HCT116 (cell line): ENCODE measurements around the gene PRKN. TPM values are rescaled to one million over a fixed set of nuclear protein-coding genes. Genes with fewer than 3 reads are reported as not detected.

Source experiments
- ATAC-seq: fragments of 200-7000 bp; cut with Tn5 transposase; 2 replicates; pipeline ENCODE4 v1.9.1; 2020; ENCODE audit warnings: mild to moderate bottlenecking, moderate library complexity
- BruUV-seq: library from RNA; stranded (reverse); fragments of 400-500 nt; replicated peaks from 2 replicates; lab custom pipeline; 2021; lab: Mats Ljungman, UMichigan
- CTCF ChIA-PET: fragments of 300-600 bp; sonication (Branson Sonifier 250); formaldehyde crosslinking; loops from one replicate; lab custom pipeline; 2021; ENCODE audit warnings: antibody characterized with exemption; lab: Charles Lee
- POLR2A ChIA-PET: fragments of 300-600, 350-600 bp; sonication (Branson Sonifier 250); formaldehyde crosslinking; loops from one replicate; lab custom pipeline; 2021; ENCODE audit warnings: antibody characterized with exemption; lab: Charles Lee
- RAD21 ChIA-PET, 2 experiments: fragments of 300-600 bp; sonication (Branson Sonifier 250); formaldehyde crosslinking; loops; one replicate each; lab custom pipeline; 2023; ENCODE audit warnings: low total read pairs in 2 of 2; ENCODE audit not compliant: uncharacterized antibody in 2 of 2, unreplicated experiment in 2 of 2, low non-redundant PET in 1 of 2; lab: Charles Lee
- DNase-seq: peaks from one replicate; pipeline ENCODE4 v3.0.0-alpha.2; 2010; ENCODE audit warnings: low read depth, low spot score
- H2AFZ ChIP-seq: fragments of 200-600 bp; shearing (Covaris generic), sonication (generic); 2 replicates; pipeline ENCODE4 v1.6.1; 2017; ENCODE audit warnings: low read depth, mixed run types, mixed read lengths, antibody characterized with exemption, low read length; ENCODE audit not compliant: poor library complexity, severe bottlenecking
- H3K27ac ChIP-seq: 2 replicates; pipeline ENCODE4 v1.5.1; 2012; ENCODE audit warnings: low read depth, low read length
- H3K27me3 ChIP-seq: fragments of 200-600 bp; sonication (generic); 2 replicates; pipeline ENCODE4 v1.6.1; 2016; ENCODE audit warnings: mixed run types, low read length, mixed read lengths; ENCODE audit not compliant: insufficient read depth
- H3K36me3 ChIP-seq, 2 experiments: fragments of 200-500 bp in 1 of 2; fragments of 200-600 bp in 1 of 2; sonication (Bioruptor generic) in 1 of 2; sonication (generic) in 1 of 2; 2 replicates each; pipeline versions ENCODE4 v1.5.1 to v1.6.1; 2014 to 2016; ENCODE audit warnings: low read length in 2 of 2, inconsistent platforms in 1 of 2, mixed read lengths in 1 of 2, mixed run types in 1 of 2; ENCODE audit not compliant: insufficient read depth in 2 of 2, control insufficient read depth in 1 of 2
- H3K4me1 ChIP-seq, 2 experiments: fragments of 200-600 bp in 1 of 2; sonication (generic) in 1 of 2; 2 replicates each; pipeline versions ENCODE4 v1.5.1 to v1.6.1; 2012 to 2017; ENCODE audit warnings: low read length in 2 of 2, inconsistent platforms in 1 of 2, mild to moderate bottlenecking in 1 of 2, mixed read lengths in 1 of 2, mixed run types in 1 of 2, moderate library complexity in 1 of 2; ENCODE audit not compliant: insufficient read depth in 2 of 2, control insufficient read depth in 1 of 2
- H3K4me2 ChIP-seq: fragments of 200-600 bp; sonication (generic); 2 replicates; pipeline ENCODE4 v1.6.1; 2017; ENCODE audit warnings: mixed run types, low read length, mixed read lengths
- H3K4me3 ChIP-seq, 2 experiments: fragments of 200-600 bp in 1 of 2; sonication (generic) in 1 of 2; replicated peaks in 1 of 2; 2 replicates each; pipeline ENCODE4 v1.5.1; 2011 to 2016; ENCODE audit warnings: low read length in 2 of 2, control low read depth in 1 of 2, low read depth in 1 of 2, mild to moderate bottlenecking in 1 of 2, mixed read lengths in 1 of 2, mixed run types in 1 of 2
- H3K79me2 ChIP-seq: fragments of 200-600 bp; sonication (generic); 2 replicates; pipeline ENCODE4 v1.6.1; 2017; ENCODE audit warnings: mild to moderate bottlenecking, mixed run types, low read length, moderate library complexity, mixed read lengths; ENCODE audit not compliant: insufficient read depth
- H3K9ac ChIP-seq: fragments of 200-600 bp; sonication (generic); 2 replicates; pipeline ENCODE4 v1.6.1; 2016; ENCODE audit warnings: low read length, mixed read lengths
- H3K9me2 ChIP-seq: fragments of 200-600 bp; sonication (generic), shearing (Covaris generic); 2 replicates; pipeline ENCODE4 v1.6.1; 2017; ENCODE audit warnings: mixed run types, mild to moderate bottlenecking, moderate library complexity; ENCODE audit not compliant: insufficient read depth
- H3K9me3 ChIP-seq, 2 experiments: fragments of 200-500 bp in 1 of 2; fragments of 200-600 bp in 1 of 2; sonication (Bioruptor generic) in 1 of 2; sonication (generic) in 1 of 2; 2 replicates each; pipeline ENCODE4 v1.6.1; 2014 to 2017; ENCODE audit warnings: low read length in 2 of 2, mixed read lengths in 2 of 2, inconsistent platforms in 1 of 2, low read depth in 1 of 2, mild to moderate bottlenecking in 1 of 2, mixed run types in 1 of 2, moderate library complexity in 1 of 2; ENCODE audit not compliant: control insufficient read depth in 1 of 2, insufficient read depth in 1 of 2
- H4K20me1 ChIP-seq: fragments of 200-600 bp; sonication (generic), shearing (Covaris generic); 2 replicates; pipeline ENCODE4 v1.6.1; 2017; ENCODE audit warnings: mixed run types, mild to moderate bottlenecking, moderate library complexity; ENCODE audit not compliant: insufficient read depth
- ATF3 ChIP-seq: IDR thresholded peaks from 2 replicates; pipeline ENCODE4 v1.6.1; 2012
- ELF1 ChIP-seq: IDR thresholded peaks from 2 replicates; pipeline ENCODE4 v1.6.1; 2012; ENCODE audit warnings: low read depth, borderline replicate concordance
- EZH2 ChIP-seq: fragments of 200-600 bp; sonication (generic); IDR thresholded peaks from 2 replicates; pipeline ENCODE4 v1.6.1; 2017; ENCODE audit warnings: antibody characterized with exemption, mixed run types
- EZH2phosphoT487 ChIP-seq: fragments of 200-600 bp; IDR thresholded peaks from 2 replicates; pipeline ENCODE4 v1.6.1; 2018; ENCODE audit warnings: antibody characterized with exemption, borderline replicate concordance
- FOSL1 ChIP-seq: IDR thresholded peaks from 2 replicates; pipeline ENCODE4 v1.6.1; 2012; ENCODE audit warnings: low read depth
- JUND ChIP-seq: IDR thresholded peaks from 2 replicates; pipeline ENCODE4 v1.6.1; 2012
- POLR2A ChIP-seq: IDR thresholded peaks from 2 replicates; pipeline ENCODE4 v1.7.0; 2011; ENCODE audit warnings: borderline replicate concordance; ENCODE audit not compliant: insufficient read depth, insufficient read length; ENCODE audit errors: extremely low read depth
- POLR2AphosphoS5 ChIP-seq: IDR thresholded peaks from 2 replicates; pipeline ENCODE4 v1.6.1; 2011; ENCODE audit warnings: mild to moderate bottlenecking, low read depth, low read length, moderate library complexity
- RAD21 ChIP-seq: IDR thresholded peaks from 2 replicates; pipeline ENCODE4 v1.6.1; 2012; ENCODE audit warnings: low read depth, mild to moderate bottlenecking
- SIN3A ChIP-seq: IDR thresholded peaks from 2 replicates; pipeline ENCODE4 v1.6.1; 2012; ENCODE audit warnings: low read depth
- ZFX ChIP-seq: fragments of 450-650 bp; IDR thresholded peaks from 2 replicates; pipeline ENCODE4 v1.6.1; 2017
- intact Hi-C: fragments of 100-400 bp; cut with micrococcal nuclease; formaldehyde crosslinking; loops from 2 replicates; pipeline ENCODE4 v1.10.0; 2022
- total RNA-seq: library from RNA; stranded (reverse); gene quantifications from one replicate; pipeline ENCODE4 v1.2.1, GENCODE V29; 2021; ENCODE audit not compliant: unreplicated experiment
- TF ChIP-seq, protein P1 (sequence below), 3 experiments: fragments of 200-600 bp in 1 of 3; sonication (generic) in 1 of 3; IDR thresholded peaks in 2 of 3; conservative IDR thresholded peaks in 1 of 3; 2 replicates each; pipeline ENCODE4 v1.5.1; 2012 to 2017; ENCODE audit warnings: low read depth in 2 of 3, low read length in 2 of 3, antibody characterized with exemption in 1 of 3, borderline replicate concordance in 1 of 3, control low read depth in 1 of 3, mild to moderate bottlenecking in 1 of 3, mixed read lengths in 1 of 3, mixed run types in 1 of 3, moderate library complexity in 1 of 3; ENCODE audit not compliant: insufficient read depth in 1 of 3
- TF ChIP-seq, protein P2 (sequence below): IDR thresholded peaks from 2 replicates; pipeline ENCODE4 v1.6.1; 2012

The PRKN gene
- total RNA-seq, 1 experiment from 2014 or later, result 2.6 TPM

DNA sequence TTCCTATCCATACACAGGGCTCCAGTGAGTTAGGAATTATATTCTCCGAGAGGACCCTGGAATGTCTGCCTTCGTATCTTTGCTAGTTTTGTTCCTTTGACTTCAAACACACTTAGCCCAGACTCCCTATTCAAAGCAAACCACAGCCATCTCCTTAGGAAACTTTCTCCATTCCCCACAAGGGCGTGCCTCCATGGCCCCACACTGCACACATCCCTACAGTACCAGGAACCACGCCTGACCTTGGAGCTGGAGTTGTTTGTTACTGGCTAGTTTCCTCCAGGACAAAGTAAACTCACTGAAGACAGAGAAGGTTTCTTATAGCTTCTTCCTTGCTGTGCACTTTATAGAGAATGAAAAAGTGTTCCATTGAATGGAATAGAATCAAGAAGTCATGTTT is 1040.9 kb downstream of the PRKN start (continued):
- TF ChIP-seq, protein P1, sequence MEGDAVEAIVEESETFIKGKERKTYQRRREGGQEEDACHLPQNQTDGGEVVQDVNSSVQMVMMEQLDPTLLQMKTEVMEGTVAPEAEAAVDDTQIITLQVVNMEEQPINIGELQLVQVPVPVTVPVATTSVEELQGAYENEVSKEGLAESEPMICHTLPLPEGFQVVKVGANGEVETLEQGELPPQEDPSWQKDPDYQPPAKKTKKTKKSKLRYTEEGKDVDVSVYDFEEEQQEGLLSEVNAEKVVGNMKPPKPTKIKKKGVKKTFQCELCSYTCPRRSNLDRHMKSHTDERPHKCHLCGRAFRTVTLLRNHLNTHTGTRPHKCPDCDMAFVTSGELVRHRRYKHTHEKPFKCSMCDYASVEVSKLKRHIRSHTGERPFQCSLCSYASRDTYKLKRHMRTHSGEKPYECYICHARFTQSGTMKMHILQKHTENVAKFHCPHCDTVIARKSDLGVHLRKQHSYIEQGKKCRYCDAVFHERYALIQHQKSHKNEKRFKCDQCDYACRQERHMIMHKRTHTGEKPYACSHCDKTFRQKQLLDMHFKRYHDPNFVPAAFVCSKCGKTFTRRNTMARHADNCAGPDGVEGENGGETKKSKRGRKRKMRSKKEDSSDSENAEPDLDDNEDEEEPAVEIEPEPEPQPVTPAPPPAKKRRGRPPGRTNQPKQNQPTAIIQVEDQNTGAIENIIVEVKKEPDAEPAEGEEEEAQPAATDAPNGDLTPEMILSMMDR (IDR thresholded peaks at IDR 0.05 in 2 of 3, conservative IDR thresholded peaks at IDR 0.05 in 1 of 3; ENCODE audit: borderline replicate concordance in 1 of 3, insufficient read depth in 1 of 3, low read depth in 2 of 3, low read length in 2 of 3), result no peak
- no peak for TF ChIP-seq POLR2AphosphoS5
- TF ChIP-seq EZH2, result no peak
- no peak for TF ChIP-seq JUND
- TF ChIP-seq, protein P2, sequence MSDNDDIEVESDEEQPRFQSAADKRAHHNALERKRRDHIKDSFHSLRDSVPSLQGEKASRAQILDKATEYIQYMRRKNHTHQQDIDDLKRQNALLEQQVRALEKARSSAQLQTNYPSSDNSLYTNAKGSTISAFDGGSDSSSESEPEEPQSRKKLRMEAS, result no peak
- no peak for TF ChIP-seq ZFX
- TF ChIP-seq SIN3A, result no peak
- no peak for TF ChIP-seq EZH2phosphoT487
- TF ChIP-seq ATF3, result no peak
- TF ChIP-seq ELF1, result no peak
- TF ChIP-seq RAD21, result no peak

- H3K9ac ChIP-seq, result no peak overlapping the region
- H3K4me3 ChIP-seq, result no peak overlapping the region
- H3K4me1 ChIP-seq, result no peaks in the 10 kb centered on the region
- no peak overlapping the region for H2AFZ ChIP-seq
- no peak for DNase-seq
- RAD21 ChIA-PET, result no interaction called here
- intact Hi-C loops, result no loop called here
- H3K4me2 ChIP-seq, result no peak overlapping the region
- no peaks in the 10 kb centered on the region for H3K9me2 ChIP-seq
- H4K20me1 ChIP-seq, result no peaks in the 10 kb centered on the region
- CTCF ChIA-PET, result no interaction called here
- no peaks in the 10 kb centered on the region for H3K27me3 ChIP-seq
- no peaks in the 10 kb centered on the region for H3K9me3 ChIP-seq
- ATAC-seq, result no peak
- H3K79me2 ChIP-seq, result no peaks in the 10 kb centered on the region
- H3K36me3 ChIP-seq, result no peaks in the 10 kb centered on the region
- BruUV-seq, result no TSS peak
- no peak overlapping the region for H3K27ac ChIP-seq
- POLR2A ChIA-PET, result no interaction called here
- no peak for TF ChIP-seq POLR2AphosphoS5
- TF ChIP-seq, protein P2, result no peak
- no peak for TF ChIP-seq ELF1
- no peak for TF ChIP-seq FOSL1
- no peak for TF ChIP-seq POLR2A
- TF ChIP-seq, all 23 proteins: peak for 0
Observed at GRCh38 chr6:161684731-161685475, 1042.7 kb downstream of the PRKN start.
